HG03159 (cell line): ENCODE results near the gene IL1RAPL2.

Source experiments
- ATAC-seq: cut with Tn5 transposase; IDR thresholded peaks from one replicate; pipeline ENCODE4 v1.9.1; 2021; ENCODE audit warnings: mild to moderate bottlenecking, moderate library complexity; ENCODE audit not compliant: unreplicated experiment

The IL1RAPL2 gene

DNA sequence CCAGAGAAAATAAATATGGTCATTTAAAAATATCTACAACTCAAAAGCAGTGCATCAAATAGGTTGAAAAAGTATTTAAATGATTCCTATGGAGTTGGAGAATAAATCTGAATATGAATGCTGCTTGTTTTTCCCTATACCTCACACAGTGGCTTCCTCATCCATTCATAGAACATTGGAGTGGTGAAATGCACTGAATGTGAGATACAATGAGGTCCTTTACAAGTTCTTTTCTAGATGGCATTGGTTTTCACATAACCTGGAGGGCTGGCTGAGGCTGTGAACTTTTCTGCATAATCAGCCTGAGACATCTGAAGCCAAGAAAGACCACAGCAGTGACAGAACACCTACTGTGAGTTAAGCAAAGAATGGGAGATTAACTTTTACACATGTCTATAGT, 977.3 kb downstream of the IL1RAPL2 start:
- ATAC-seq, result no peak

DNA sequence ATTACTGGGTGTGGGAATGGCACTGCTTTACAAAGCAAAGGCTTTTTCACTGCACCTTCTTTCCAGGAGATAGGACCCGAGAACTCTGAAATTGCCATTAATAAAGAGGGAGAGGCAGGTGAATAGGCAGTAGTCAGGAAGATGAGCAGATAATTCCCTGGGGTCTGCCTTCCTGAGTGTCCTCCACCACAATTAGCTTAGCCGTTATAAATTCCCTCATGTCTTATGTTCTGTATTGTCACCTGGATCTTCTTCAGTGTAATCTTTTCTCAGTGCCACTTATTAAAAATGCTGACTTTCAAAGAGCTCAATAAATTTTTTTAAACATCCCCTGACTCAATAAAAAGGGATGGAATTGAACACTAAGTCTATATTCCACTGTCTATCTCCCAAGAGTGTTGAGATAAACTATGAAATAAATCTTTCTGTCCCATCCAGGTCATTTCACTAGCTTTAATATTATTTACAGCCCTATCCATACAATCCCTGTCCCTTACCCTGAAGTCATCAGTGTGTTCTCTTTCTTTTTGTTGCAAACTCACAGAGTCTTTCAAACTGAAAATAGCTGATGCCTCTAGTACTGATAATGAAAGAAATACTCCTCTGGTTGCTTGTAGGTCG, 984.2 kb downstream of the IL1RAPL2 start:
- ATAC-seq, result no peak

DNA sequence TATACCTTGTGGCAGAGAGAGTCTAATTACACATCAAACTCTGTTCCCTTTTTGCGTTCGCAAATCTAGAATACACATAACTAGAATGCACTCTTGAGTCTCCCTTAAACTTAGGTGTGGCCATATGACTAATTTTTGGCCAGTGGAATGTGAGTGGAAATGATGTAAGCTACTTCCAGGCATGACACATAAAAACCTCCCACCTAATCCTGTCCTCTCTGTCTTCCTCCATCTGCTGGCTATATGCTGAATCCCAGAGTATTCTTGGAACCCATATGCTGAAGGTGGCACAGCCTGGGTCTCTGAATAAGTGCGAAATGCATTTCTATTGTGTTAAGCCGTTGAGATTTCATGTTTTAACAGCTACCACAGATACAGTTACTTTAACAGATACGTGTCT, 986.4 kb downstream of the IL1RAPL2 start:
- ATAC-seq, result no peak

DNA sequence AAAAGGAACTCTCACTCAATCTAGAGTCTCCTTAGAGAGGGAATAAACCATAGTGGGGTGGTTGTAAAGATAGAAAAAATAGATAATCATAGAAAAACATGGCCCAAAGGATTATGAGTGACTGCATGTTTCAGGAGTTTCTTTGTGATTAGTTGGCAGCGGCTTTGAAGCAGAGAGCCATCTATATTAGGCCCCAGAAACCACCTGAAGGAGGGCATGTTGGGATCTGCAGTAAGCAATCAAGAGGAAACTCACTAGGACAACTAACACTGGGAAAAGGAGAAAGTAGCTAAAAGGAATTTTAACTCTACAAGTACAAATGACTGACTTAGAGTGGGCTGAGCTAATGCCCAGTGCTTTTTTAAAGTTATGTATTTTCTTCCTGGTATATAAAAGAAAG, 987.1 kb downstream of the IL1RAPL2 start:
- no peak for ATAC-seq

DNA sequence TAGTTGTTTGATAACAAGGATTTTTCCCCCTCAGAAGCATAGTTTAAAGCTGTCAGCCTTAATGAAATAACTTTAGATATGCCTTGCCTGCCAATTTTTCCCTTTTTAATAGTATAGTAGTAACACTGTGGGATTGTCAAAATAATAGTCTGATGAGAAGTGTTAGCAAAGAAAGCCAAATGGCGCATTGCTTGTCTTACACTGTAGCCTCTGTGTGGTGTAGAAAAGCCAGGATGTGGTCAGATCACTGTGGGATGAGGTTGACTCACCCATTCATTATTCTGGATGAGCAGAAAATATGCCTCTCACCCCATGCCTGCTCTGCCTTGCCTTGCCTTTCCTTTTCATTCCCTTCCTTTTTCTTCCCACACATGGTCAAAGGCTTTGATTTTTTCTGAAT, 998.5 kb downstream of the IL1RAPL2 start:
- no peak for ATAC-seq

DNA sequence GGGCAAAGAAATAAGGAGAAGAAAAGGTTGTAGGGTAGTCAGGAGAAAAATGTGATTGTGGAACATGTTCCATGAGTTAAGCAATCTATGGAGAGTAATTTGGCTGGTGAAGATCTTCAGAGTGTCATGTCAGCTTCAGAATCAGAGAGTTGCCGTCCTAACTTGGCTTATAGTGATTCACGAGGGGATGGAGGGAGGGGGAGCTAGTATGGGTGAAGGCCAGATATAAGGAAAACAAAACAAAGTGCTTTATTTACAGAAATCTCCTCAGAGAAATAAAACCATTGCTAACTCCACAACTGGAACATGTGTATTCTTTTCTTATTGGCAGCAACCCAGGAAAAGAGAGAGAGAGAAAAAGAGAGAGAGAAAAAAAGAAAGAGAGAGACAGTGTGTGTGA, 999.9 kb downstream of the IL1RAPL2 start:
- ATAC-seq, result no peak

DNA sequence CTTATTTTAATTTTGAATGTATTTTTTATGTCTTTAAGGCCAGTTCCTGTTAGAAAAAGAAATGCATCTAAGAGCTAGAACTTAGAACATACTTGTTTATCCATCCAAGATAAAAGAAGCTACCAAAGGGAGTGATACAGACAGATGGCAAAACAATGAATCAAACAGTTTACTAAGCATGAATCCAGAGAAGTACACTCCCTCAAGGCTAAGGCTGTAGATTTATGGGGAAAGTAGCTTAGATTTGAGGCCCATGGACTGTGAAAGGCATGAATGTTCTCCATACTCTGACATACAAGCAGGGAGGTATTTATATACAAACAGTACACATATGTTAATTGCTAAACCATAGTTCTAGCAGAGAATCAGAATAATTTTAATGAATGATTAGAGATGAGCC, 1001.1 kb downstream of the IL1RAPL2 start:
- ATAC-seq, result no peak

DNA sequence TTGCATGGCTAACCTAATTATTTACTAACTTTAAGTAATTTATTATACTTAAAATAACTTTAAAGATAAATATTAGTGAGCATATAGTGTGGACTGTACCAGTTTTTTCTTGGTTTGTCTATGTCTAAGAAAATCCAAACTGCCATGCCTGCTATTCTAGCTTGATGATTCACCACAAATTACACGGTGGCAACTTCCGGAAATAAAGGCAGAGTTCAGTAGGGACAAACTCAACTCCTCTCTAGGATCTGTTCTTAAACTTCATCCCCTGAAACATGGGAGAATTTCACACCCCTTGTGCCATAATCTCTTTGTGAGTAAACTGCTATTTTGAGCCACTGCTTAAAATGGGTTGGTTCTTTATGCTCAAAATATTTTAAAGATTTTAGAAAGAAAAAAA, 1042.7 kb downstream of the IL1RAPL2 start:
- ATAC-seq, result no peak

DNA sequence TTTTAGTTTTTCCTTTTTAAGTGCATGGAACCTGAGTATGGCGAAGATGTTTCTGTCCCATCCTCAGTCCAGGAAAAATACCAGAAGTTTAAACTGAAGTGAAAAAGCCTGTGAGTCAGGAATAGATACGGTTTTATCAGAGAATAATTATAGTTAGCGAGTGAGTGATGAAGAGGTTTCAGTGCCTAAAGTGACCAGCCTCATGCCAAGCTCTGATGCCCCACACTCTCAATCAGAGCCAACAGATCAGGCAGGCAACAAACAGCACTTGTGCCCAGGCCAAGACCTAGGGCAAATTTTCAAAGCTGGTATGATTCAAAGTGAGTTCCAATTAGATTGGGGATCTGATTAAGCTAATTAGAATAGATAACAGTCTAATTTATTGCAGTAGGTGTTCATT, 1043.5 kb downstream of the IL1RAPL2 start:
- no peak for ATAC-seq

DNA sequence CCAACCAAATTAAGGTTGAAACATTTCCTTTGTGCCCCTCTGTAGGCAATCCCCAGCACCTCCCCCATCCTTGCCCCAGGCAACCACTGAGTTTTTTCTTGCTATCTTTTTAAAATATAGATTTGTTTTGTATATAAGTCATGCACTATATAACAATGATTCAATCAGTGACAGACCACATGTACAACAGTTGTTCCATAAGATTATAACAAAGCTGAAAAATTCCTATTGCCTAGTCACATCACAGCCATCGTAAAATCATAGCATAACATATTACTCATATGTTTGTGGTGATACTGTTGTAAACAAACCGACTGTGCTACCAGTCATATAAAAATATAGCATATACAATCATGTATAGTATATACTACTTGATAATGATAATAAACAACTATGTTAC, 1044.4 kb downstream of the IL1RAPL2 start:
- ATAC-seq, result no peak

DNA sequence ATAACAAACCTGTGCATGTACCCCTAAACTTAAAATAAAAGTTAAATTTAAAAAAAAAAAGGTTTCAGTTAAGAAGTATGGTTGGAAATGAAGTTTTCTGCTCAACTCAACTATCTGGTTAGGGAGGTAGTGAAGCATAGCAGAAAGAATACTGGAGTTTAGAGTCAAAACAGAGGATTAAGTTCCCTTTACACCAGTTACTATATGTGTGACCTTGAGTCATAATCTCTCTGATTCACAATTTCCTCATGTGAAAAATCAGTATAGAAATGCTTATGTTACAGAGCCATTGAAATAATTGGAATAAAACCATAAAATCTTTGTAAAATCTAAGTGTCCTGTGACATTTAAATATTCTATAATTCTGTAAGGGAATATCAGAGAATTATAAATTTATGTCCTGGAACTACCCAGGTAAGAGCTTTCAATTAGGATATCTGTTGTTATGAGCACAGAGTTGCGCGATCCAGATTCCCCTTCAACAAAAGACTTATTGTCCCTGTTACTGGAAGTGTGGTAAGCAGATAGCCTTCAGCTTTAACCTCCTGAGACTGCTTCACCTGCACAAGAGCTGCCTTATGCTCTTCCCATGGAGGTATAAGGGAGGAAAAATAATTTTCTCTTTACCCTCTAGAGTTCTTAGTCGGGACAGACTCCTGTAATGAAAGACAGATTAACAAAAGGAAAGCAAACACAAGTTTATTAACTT, 1052.5 kb downstream of the IL1RAPL2 start:
- no peak for ATAC-seq

DNA sequence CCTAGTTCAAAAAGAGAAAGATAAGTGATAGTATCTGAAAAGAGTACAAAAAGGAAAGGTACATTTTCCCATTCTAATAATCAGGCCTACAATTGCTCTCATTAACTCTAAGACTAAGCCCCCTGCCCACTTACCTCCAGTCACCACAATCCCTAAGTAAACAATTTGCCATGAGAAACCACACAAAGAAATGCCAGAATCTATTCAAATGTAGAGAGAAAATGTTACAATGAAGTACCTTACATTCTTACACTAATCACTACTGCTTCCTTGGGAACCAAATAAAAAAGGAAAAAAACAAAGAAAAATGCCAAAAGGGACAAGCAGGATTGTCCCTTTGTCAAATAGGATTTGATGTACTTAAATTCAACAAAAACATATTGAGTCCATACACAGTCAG, 1068.2 kb downstream of the IL1RAPL2 start:
- no peak for ATAC-seq

DNA sequence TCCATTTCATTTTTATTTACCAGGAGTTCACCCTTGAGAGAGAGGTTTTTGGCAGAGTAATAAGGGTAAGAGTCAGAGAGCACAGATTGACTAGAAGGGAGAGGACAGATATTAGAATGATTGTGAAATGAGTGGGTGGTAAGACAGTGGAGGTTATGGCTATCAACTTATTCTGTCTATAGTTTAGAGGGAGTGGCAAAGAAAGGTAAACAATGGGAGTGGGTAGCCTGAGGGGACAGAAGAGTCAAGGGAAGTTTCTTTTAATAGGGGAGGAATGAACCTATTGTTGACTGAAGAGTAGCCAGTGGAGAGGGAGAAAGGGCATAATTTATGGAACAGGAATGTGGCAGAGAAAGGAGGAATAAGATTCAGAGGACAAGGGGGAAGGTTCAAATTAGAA, 1069.8 kb downstream of the IL1RAPL2 start:
- no peak for ATAC-seq

DNA sequence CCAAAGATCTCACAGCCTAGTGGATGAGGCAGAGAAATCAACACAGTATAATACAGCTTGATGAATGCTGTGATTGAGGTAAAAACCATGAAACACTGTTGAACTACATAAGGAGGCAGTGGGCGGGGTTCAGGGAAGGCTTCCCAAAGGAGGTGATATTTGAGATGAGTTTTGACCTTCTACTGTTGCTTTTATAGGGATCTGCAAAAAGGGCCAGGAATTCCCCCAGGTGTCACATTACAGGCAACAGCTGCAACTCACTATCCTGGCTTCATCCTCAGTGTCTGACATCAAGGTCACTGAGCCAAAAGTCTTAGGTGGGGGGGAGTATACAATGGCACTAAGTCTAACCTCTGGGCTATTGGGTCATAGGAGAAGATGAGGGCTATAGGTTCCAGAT, 1070.7 kb downstream of the IL1RAPL2 start:
- ATAC-seq, result no peak

DNA sequence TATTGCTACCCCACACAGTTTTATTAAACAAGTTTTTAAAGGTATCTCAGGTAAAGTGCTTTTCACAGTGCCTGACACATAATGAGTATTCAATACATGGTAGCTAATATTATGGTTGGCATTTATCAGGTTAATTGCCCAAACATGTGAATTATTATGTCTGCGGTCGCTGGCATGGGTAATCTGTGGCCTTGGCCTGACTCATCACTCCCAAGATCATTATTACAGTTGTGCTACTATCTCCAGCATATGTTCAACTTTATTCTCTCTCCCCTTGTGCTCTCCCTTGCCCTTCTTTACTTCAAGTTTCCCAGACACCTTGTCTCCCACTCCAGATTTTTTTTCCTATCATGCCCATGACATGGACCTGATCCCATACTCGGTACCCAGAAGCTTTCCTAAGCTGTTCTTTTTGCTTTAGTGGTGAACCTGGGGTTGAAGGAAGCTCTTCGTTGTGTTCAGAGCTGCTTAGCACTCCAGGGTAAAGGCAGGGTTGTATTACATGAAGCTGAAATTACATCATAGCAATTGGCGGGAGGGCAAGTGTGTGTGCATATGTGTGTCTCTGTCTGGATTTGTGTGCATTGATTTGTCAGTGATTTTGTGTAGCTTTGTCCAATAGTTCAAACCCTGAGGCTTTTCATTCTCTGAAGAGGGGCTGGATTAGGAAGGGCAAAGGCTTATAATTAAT, 1079.8 kb downstream of the IL1RAPL2 start:
- no peak for ATAC-seq

DNA sequence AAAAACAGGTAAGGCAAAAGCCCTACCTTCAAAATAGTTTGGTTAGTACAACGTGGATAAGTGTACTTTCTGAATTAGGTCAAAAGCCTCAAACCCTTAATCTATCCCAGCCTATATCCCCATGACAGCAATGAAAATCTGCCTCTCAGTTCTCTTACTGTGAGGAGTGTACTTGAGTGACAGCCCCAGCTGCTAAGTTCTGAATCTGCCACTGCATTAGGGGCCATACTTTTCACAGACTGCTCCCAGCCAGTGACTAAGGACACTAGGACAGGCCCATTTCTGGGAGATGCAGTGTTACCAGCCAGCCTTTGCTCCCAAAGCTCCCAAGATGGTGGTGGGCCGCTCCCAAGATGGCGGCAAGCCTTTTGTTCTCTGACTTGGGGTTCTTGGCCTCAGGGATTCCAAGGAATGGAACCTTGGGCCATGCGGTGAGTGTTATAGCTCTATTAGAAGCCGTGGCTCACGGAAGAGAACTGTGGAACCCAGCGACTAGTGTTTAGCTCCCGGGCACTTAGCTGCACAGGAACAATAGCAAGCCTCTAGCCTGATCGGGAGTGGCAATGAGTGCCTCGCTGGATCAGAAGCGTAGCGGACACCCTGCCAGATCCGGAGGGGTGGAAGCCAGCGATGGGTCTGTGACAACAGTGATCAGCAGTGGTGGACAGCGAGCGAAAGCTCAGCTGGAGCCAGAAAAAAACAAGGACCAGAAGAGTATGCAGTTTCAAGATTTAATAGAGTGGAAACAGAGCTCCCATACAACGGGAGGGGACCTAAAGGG, 1080.8 kb downstream of the IL1RAPL2 start:
- ATAC-seq, result no peak

DNA sequence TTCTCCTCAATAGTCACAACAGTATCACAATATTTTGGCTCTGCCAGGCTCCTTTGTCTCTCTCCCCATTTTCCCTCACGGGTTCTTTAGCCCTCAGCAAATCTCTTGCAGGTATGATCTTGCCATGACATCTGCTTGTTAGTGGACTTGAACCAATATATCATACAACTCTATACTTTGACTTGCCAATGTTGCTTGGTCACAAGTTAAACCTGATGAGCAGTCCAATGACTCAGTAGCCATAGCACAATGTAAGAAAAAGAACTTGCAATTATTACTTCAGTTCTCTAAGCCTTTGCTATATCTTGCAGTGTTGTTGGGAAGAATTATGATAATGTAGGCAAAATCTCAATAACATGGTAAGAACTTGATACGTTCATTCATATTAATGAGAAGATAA, 1081.8 kb downstream of the IL1RAPL2 start:
- no peak for ATAC-seq

DNA sequence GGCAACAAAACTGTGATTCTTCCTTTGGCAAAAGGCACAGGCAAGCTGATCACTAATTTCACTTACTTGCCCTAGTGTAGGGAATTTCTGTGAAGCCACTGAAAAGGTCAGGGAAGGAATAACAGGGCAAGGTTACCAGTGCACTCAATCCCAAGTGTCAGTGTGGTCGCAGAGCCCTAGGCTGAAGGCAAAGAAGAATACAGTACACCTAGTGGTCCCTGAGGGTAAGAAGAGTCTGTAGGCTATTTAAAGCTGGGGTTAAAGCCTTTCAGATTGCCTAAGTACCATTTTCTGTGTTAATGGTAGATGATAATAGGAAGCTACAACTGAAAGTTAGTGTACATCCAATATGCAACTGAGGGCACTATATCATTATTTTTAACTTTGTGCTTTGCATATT, 1082.7 kb downstream of the IL1RAPL2 start:
- no peak for ATAC-seq

DNA sequence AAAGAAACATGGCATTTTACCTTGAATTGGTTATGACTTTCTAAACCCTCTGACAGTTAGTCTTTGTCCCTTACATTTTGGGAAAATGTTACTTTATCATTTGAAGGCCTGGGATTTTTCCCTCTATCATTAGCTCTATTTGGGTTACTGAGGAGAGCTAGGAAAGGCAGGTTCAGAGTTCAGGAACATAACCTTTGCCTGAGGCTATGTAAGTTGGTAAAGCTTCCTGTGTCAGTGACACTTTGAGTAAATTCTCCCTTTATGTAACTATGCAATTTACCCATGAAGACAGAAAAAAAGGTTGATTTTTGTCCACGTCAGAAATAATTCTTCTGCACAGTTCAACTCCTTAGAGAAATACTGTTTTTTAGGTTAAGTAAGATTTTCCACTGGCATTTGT, 1084.6 kb downstream of the IL1RAPL2 start:
- ATAC-seq, result no peak

DNA sequence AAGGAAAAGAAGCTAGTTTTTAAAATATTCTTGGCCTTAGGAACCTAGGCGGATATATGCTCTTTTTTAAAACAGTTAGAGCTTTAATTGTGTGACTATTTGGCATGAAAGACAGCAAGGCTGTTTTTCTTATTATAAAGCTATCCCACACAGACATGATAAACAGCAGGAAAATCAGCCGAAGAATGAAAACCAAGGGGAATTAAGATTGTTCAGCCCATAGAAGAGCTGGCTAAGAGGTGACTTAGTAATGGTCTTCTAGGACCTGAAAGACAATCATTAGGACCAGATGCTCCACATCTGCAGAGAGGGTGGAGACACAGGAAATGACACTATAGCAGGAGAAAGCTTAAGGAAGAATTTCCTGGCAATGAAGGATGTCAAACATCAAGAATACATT, 1085.0 kb downstream of the IL1RAPL2 start:
- ATAC-seq, result no peak

DNA sequence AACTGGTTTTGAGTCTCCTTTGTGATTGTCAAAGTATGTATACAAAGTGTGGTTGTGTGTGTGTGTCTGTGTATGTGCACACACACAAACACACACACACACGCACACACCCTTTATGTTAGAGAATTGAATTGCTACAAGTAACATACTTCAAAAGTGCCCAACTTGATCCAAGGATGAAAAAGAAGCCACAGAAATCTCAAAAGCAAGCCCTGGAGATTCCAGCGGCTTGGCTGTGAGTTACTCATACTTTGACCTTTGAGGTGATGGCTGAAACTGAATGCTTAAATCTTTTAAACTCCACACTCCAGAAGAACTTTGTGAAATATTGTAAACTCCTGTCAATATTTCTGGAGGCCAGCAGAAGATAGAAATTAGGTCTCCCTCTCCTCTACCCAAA, 1087.9 kb downstream of the IL1RAPL2 start:
- ATAC-seq, result no peak

DNA sequence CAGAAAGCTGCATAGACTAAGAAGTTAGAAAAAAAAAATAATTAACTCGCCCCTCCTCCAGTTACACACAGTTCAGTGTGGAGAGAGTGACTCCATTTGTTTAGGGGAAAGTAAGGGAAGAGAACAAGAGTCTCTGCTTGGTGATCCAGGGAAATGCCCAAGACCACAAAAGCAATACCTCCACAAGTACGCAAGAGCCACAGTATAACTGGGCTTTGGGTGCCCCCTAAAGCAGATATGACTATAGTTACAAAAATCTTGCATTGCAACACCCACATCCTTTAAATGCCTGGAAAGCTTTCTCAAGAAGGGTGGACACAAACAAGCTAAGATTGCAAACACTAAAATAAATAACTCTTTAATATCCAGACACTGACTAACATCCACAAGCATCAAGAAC, 1092.1 kb downstream of the IL1RAPL2 start:
- ATAC-seq, result no peak
